Stimulated activated CD4-positive, alpha-beta T cell treated with anti-CD3 and anti-CD28 coated beads, Interleukin-12 subunit alpha, Interleukin-12 subunit beta, amount 100 ng/mL, for 24 hours (primary cell): ENCODE measurements around the gene CSRNP3.
"Not testable (repeated sequence)": the region's sequence is repeated elsewhere in the genome, so short reads cannot be mapped to it uniquely, and the experiment has no call there.

ENCODE experiments used
- DNase-seq, 2 experiments: peaks; one replicate each; pipeline ENCODE4 v3.0.0-alpha.2; 2020; ENCODE audit warnings: low read depth in 2 of 2

CSRNP3 gene

DNA sequence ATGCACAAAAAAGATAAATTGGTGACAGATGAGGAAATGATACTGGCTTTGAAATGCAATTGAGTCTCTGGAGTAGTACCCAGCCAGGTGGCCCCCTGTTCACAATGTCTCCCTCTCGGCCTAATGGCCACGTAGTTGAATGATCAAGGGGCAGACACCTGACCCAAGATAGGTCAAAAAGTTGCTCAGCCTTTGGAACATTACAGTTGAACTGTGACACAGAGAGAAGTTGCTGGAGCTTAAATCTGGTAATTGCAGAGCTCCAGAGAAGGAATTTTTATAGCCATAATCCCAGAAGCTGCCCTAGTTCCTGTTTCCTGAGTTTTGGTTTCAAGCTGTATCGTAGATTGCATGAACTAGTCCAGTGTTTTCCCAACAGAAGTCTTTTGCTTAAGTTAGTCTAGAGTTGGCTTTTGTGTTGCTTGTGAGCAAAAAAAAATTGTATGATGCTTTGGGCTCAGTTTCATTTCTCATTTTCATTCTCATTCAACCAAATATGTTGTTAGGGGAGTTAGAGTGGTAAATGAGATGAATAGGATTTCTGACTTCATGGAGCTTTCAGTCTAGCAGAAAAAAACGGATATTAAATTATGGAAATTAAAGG, 117.9 kb downstream of the CSRNP3 start:
- DNase-seq = no peak

DNA sequence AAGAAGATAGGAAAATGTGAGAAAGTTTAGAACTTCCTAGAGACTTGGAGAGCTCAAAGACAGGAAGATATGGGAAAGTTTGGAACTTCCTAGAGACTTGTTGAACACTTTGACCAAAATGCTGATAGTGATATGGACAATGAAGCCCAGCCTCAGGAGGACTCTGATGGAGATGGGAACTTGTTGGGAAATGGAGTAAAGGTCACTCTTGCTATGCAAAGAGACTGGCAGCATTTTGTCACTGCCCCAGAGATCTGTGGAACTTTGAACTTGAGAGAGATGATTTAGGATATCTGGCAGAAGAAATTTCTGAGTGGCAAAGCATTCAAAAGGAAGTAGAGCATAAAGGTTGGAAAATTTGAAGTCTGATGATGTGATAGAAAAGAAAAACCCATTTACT, 121.5 kb downstream of the CSRNP3 start:
- not testable (repeated sequence) for DNase-seq

DNA sequence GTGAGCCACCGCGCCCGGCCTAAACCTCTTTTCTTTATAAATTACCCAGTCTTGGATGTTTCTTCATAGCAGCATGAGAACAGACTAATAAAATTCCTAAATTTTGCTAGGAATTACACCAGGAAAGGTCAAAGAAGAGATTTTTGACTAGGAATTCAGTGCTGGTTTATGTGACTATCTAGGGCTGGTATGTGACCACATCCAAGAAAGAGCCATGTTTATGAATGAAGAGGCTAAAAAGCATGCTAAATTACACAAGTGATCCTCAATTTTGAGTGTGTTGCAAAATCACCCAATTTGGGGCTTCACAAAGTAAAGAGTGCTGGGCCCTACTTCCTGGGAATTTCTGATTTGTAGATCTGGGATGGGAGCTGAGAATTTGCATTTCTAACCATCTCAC, 123.6 kb downstream of the CSRNP3 start:
- no peak for DNase-seq

DNA sequence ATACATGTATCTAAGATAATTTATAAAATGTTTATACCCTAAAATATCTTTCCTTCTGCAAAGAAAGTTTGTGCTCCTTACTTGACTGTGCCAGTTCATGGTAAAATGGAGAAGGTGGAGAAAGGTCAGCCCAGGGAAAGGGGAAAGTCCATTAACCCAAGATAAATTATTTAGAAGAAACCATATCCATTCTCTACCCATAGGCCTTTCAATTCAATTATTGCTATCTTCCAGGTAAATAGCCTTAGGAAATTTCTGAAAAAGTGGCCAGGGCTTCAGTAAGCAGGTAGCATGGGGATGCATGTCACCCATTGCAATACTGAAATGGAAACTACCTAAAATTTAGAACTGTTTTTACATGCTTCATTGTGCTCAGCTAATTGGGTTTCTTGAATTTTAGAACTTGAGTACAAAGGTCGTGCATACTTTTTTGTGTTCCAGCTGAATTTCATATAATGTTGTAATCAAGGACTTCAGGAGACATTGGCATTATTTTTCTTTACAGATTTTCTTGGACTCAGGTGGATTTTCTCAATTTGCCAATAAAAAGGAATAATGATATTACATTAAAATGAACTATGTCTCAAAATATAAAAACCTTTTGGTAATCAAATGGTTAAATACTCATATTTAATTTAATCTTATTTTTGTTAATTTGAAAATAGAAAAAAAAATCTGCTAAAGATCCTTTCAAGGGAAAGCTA, 124.9 kb downstream of the CSRNP3 start:
- DNase-seq = no peak

DNA sequence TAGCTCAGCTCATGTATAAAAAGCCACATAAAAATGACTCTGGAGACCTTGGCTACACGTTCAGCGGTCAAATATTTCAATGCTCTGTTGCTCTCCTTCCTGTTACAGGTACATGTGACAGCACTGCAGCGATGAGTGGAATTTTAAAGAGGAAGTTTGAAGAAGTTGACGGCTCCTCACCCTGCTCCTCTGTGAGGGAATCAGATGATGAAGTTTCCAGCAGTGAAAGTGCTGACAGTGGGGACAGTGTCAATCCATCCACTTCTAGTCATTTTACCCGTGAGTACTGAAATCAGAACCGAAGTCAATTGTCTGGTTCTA, 125.4 kb downstream of the CSRNP3 start:
- no peak for DNase-seq

DNA sequence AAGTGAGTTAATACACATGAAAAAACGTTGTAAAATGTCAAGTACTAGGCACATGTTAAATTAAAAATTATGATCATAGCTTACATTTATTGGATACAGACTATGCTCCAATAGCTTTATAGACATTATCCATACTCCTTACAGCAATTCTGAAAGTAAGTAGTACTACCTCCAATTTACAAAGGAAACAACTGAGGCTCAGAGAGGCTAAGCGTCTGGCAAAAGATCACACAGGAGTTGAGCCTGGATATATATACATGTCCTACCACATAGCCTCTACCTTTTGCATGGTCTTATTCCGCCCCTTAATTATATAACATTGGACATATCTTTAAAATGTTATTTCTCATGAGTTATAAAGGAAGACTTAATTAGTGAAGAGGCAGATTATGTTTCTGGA, 127.3 kb downstream of the CSRNP3 start:
- DNase-seq = no peak

DNA sequence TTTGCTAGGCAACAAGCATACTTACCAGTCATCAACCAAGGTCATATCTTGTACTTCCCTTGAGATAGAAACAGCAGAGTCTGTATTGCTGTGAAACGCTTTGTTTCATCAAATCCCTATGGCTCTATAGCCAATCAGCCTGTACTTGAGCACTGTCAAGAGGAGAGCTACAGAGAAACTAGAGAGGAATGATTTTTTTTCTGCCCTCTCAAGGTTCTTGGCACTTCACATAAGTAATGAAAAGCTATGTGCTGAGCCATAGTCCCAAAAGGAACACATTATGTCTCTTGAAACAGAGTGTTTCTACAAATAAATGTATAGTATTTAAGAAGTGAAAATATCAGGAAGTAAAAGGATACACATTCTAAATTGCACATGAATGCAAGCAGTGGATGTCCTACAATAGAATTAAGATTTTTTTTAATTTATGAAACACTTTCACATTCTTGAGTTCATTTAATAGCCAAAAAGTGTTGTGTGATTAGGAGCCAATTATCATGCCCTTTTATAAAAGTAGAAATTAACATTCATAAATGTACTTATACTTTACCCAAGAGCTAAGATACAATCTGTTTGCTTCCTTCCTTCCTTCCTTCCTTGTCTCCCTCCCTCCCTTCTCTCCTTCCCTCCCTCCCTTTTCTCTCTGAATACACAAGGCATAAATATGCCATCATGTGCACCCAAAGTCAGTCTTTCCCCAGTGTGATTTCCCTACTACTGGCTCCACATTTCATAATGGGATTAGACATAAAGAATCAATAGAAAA, 131.8 kb downstream of the CSRNP3 start:
- no peak for DNase-seq

DNA sequence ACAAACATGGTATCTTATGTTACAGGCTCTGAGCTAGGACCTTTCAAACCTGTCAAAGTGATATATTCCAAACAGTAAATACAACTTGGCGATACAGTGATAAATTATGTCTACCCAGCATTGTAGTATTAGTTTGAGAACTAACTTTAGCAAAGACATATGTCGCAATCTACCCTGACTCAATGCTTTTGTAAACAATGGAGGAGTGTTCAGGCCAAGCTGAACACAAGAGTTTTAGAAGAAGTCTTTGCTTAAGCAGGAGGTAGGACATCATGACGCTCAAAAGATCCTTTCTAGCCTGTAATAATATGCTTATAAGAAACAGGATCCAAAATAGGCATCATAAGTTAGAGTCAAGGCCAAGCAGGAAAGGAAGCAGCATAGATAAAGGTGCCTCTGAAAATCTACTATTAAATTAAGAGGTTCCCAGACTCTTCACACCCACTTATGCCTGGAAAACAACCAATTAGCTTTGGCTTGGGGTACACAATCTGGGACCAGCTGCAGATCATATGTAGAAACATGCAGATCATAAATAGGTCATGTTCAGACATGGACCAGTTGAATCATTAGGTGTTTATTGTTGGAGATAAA, 132.5 kb downstream of the CSRNP3 start:
- DNase-seq = no peak

DNA sequence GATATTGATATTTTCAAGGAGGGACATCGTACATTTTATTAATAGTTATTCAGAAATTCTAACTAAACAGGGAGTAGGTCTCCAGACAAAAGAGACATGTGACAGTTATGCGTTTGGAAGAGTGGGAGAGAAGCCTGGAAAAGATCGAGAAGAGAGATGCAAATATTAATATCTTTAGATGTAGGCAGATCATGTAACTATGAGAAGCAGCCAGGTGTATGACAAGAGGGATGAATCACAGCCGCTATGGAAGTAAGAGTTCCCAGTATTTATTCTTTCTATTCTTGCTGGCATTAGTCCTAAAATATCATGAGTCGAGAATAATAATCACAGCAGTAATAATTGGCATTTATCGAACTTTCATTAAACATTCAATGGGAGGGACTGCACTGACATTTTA, 140.2 kb downstream of the CSRNP3 start:
- DNase-seq = no peak

DNA sequence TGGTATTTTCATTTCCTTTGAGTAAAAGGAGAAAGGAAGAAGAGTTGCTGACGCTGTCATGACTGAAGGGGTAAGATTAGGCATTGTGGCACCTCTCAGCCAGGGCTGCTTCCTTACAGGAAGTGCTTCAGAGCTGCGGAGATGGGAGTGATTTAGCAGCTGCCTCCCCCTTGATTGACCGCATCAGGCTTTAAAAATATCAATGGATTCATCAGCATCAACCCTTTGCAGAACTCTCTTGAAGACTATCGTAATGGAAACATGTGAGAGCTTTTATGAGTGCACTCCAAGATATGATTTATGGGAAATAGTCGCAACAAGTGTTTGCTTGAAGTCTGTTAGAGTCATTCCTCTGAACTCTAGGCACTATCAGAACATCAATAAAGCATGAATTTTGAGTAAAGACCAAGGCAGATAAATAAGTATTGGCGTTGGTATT, 141.1 kb downstream of the CSRNP3 start:
- DNase-seq = no peak

DNA sequence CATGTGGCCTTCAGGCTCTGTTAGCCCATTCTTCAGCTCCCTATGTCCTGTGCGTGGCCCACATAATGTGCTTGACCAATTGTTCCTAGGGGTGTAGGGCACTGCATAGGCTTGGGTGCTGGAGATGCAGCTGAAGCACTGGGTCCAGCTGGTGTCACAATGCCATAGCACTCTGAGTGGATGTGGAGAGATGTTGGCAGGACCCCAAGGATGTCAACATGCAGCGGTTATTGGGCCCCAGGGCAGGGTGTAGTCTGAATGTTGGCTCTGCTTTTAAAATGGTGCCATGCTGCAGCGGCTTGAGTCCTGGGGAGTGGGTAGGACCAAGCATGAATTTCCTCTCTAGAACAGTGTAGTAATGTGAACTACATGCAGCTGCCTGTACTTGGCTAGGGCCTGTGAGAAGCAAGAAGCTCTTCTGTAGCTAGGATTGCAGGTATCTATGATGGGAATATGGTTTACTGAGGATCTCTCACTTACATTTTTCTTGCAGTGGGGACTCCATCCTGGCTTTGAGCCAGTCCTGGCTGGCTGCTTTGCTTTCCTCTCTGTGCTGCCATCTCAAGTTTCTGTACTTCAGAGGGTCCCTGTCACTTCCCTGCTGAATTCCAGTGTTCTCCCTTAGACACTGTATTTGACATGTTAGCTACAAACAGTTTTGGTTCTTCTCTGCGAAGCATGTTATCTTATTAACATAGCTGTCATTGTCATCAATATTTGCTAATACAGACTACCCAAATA, 148.4 kb downstream of the CSRNP3 start:
- no peak for DNase-seq

DNA sequence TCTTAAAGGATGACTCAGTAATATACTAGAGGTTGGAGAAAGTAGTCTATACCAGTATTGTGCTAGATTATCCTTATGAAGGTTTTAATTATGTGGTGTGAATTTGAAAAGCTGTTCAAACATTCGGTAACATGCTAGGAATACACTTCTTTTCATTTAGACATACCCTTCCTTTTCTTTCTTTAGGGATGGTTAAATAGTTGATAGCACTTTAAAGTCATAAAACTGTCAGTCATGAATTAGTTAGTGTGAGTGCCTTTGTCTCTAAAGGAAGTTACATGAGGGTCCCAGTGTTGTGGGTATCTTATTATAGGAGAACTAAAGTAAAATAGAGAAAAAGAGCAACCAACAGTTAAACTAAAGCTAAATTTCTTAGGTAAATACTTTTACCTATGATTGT, 149.3 kb downstream of the CSRNP3 start:
- no peak for DNase-seq

DNA sequence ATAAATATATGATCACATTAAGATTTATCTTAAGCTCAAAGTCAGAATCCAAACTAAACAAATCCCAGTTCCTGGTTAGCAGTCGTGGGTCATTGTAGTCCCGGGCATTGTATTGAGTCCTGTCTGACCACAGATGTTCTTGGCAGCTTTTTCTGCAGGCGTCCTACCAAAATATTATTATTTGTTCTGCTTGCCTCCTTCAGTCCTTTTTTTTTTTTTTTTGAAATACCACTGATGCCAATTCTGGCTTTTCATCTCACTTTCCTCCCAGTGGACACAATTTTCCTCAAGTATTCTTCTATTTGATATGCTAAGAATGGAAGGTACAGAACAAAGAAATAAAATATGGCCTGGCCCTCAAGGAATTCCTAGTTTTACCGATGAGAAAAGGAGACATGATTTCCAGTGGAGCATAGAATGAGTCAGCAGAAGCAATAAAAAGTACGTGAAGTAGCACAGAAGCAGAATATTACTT, 151.6 kb downstream of the CSRNP3 start:
- no peak for DNase-seq

DNA sequence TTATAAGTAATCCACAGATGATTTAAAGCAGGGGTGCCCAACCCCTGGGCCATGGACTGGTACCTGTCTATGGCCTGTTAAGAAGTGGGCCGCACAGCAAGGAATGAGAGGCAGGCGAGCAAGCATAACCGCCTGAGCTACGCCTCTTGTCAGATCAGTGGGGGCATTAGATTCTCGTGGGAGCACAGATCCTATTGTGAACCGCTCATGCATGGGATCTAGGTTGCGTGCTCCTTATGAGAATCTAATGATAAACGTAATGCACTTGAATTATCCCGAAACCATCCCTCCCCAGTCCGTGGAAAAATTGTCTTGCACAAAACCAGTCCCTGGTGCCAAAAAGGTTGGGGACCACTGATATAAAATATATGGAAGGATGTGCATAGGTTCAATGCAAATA, 153.7 kb downstream of the CSRNP3 start:
- no peak for DNase-seq

DNA sequence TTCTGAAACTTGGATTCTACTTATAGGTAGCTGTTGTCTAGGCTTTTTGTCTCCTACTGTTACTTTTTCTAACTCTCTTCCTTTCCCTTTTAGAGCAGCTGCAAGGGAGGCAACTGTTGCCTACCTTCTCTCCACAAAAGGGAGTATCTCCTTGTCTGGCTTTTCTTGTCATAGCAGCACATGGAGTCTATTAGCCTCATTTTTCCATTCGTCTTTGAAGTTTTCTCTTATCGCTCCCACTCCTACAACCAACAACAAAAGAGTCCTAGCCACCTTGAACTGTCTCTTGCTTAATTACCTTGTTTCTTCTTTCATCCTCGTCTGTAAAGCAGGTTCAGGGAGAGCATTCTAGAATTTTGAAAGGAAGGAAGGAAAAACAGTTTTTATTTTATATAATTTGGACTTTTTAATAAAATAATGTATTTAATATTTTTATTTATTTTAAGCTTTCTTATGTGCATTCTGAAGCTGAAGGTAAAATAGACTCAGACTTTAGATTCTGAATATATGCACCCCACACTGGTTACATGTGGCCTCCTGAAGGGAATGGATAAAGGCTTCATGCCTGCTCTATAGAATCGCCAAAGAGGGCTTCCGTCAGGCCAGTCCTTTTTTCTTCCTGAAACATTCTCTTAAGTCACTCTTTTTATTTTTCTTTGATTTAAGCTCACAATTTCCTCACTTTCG, 154.4 kb downstream of the CSRNP3 start:
- no peak for DNase-seq

DNA sequence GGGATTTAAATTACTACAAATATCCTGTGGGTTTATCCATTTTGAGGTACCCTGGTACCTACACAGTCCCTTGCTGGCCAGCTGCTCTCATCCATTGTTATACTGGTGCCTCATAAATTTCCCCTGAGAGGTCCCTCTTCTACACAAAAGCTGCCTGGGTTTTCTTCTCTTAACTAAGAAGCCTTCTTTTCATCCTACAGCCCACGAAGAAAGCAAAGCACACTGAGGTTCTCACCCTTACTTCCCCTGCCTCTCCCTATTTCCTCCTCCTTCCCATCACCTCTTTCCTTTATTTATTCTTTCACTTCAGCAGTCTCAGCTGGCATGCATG, 154.9 kb downstream of the CSRNP3 start:
- no peak for DNase-seq

DNA sequence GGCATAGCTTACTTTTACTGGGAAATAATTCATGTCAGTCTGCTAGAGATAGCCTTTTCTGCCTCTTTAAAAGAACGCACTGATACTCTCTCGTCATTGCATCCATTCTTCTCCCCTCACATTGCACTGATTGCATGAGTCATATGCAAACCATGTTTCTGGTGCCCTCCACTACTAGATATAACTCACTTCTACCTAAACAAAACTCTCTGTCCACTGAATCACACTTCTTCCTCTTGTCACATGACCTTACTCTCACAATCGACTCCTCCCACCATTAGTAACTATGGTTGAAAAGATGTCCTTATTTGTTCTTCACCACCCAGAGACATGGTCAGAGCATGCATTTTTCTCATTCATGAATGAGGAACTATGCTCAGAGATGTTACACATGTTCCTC, 158.0 kb downstream of the CSRNP3 start:
- no peak for DNase-seq

DNA sequence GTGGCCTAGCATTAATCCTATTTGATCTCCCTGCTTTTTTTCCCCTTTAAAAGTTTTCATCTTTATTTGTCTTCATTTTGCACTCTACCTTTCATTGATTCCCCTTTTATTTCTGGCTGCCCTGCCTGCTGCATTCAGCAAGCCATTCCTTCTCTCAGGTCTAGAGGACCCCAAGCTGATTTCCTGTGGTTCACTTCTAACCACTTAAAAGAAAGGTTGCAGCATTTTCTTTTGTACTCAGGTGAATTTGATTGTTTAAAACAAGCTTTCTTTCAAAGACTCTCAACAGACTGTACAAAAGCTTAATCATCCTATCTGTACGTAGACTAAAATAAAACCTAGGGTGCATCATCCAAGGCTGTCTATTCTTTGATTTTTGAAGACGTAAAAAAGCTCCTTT, 160.3 kb downstream of the CSRNP3 start:
- DNase-seq = no peak

DNA sequence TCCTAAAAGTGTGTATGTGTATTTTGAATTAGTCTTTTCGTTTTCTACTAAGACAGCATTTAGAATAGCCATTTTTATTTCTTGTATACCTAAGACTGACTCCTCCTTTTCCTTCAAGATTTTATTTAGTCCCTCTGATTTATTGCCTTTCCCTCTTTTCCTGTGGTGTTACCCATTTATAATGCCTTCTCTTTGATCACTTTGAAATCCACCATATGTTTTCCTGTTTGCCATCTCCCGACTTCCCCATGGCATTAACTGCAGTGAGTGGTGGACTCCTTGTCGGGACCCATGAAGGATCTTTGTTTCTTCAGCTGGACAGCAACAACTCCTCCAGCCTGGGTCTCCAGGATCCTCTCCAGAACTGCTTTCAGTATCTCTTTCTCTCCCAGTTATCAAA, 160.7 kb downstream of the CSRNP3 start:
- no peak for DNase-seq

DNA sequence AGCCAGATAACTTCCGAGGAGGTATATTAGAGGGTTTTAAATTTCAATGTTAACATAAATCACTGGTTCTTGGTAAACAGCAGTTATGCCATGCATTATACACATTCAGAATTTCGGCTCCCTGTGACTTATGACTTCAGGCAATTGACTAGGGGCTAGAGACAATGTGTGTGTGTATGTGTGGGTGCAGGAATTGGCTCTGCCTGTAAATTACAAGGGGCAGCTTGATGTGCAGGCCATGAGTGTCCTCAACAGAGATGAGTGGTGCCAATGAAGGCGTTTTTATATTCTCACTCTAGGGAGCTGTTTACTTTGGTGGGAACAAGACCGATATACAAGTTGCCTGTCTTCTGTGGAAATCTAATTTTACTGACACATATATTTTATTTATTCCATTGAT, 161.6 kb downstream of the CSRNP3 start:
- no peak for DNase-seq

DNA sequence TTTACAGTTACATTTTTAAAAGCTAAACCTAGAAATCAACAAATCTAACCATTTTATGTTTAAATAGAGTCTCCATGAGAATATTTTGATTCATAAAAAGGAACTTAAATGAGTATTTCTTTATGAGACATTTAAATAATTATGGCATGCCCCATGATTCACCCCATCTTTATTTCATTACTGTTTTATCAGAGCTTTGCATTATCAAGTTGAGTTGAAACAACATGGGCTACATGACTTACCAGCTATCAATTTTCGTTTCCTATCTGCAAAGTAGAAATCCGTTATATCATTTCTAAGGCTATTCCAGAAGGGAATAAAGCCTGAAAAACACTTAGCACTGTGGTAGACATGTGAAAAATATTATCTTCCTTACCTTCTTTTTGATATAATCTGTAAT, 163.1 kb downstream of the CSRNP3 start:
- no peak for DNase-seq

DNA sequence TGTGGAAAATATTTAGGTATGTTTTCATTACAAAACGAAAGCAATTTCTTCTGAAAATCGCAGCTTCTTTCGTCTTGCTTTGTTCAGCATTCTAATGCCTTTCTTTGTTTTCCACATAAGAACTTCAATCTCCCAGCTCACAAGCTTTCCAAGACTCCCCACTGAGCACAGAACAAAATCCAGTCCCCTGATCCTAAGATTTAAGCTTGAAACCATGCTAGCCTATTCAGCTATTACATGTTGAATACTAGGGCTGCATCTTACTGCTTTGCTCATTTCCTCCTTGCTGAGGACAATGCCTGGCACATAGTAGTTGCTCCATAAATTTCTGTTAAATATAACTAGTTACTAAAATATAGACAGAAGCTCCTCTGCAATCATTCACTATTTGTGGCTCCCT, 163.9 kb downstream of the CSRNP3 start:
- no peak for DNase-seq
